Ammon's horn (tissue), 1 donor: Measurements from ENCODE around the gene ZNF480.
"Not testable (repeated sequence)": the region's sequence is repeated elsewhere in the genome, so short reads cannot be mapped to it uniquely, and the experiment has no call there.

ENCODE experiments used
- DNase-seq: peaks from one replicate; pipeline ENCODE4 v3.0.0-alpha.2; 2016; ENCODE audit warnings: low spot score

Gene ZNF480

DNA sequence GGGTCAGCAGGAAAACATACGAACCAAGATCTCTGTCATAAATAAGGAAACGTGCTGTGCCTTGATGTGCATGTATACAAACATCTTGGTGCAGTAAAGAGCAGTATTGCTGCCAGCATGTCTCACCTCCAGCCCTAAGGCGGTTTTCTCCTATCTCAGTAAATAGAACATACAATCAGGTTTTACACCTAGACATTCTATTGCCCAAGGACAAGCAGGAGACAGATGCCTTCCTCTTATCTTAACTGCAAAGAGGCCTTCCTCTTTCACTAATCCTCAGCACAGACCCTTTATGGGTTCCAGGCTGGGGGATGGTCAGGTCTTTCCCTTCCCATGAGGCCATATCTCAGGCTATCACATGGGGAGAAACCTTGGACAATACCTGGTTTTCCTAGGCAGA is 42.1 kb downstream of the ZNF480 start:
- DNase-seq, result not testable (repeated sequence)

DNA sequence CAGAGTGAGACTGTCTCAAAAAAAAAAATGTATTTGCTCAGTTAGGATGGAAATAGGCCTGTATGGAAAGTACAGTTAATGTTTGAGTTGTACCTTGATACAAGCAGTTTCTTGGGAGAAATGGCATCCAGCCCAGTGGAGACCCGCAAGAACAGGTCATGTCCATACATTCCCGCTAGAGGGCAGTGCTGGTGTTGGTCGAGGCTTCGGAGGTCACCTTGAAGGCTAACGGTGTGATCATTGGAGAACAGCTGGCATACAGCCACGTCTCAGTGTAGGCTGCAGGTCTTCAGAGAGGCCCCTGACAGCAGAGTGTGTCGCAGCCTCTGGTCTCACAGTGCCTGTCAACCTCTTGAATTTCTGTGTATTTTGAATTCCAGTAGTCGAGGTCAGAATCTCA is 46.6 kb downstream of the ZNF480 start:
- peak; percentile 56 for DNase-seq

DNA sequence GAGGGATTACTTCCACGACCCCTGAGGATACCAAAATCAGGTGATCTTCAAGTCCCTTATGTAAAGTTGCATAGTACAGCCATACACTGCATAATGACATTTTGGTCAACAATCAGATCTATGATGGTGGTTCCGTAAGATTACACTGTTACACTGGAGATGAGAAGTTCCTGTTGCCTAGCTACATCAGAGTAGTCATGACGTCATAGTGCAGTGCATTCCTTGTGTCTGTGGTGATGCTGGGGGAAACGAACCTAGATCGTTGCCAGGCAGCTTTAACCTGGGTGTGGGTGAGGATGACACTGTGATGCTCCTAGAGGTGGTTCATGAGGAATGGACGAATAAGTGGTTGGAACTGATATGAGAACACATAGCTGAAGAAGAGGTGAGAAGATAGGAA is 48.2 kb downstream of the ZNF480 start:
- DNase-seq, result no peak

DNA sequence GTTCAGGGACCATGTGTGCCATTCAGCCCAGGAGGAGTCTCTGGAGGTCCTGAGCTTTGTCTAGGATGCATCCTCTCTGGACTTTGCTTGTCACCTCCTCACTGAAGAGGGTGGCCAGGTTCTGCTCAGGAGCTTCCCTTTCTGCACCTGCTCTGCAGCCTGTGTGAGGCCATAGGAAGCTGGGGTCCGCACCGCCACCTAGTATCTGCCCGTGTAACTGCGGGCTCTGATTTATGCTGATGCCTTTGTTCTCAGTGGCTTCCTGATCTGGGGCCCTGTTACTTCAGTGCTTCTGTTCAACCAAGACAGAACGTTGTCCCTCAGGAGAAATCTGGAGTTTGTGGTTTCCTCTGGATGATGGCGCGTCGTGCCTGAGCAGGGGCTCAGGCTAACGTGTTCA is 54.5 kb downstream of the ZNF480 start:
- no peak for DNase-seq

- DNase-seq, result no peak
Observed at GRCh38 chr19:52366414-52366824, 69.5 kb downstream of the ZNF480 start.

- DNase-seq, result peak; percentile 94
Observed at GRCh38 chr19:52369559-52370340, 72.8 kb downstream of the ZNF480 start, which contains the start of gene ZNF880. Gene ZNF880 (plus strand): TSS chr19:52369923. CDS start chr19:52369966, 43 bp downstream.

DNA sequence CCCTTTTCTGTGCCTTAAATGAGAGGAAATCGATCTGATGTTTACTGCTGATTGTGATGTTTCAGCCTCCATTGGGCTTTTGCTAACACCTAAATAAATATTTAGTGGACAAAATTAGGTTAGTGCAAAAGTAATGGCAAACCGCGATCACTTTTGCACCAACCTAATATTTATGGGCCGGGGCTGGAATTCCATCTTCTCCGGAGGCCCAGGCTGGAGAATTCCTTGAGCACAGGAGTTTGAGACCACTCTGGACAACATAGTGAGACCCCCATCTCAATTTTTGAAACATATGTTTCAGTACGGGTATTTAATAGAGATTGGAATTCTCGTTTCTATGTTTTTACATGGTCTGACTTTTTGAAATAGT is 73.4 kb downstream of the ZNF480 start:
- no peak for DNase-seq
